ENCODE data around the gene IGF2R.

DNA sequence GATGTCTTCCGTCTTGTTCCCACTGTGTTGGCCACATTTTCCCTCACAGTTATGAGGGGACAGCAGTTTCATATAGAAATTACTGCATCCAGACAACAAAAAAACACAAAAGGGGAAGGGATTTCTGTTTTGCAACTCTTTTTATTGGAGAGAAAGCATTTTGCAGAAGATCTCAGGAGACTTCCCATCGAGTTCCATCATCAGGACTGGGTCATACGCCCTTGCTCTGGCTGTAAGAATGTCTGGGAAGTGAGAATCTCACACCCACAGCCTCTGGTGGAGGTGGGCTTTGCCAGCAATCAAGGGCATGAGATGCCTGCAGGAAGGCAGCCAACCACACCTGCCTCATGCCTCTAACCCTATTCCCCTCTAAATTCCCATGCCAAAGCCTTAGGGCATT, 5.8 kb upstream of the IGF2R start:
- TF ChIP-seq POLR2A (IDR thresholded peaks at IDR 0.05), result no peak
- TF ChIP-seq, protein P1, sequence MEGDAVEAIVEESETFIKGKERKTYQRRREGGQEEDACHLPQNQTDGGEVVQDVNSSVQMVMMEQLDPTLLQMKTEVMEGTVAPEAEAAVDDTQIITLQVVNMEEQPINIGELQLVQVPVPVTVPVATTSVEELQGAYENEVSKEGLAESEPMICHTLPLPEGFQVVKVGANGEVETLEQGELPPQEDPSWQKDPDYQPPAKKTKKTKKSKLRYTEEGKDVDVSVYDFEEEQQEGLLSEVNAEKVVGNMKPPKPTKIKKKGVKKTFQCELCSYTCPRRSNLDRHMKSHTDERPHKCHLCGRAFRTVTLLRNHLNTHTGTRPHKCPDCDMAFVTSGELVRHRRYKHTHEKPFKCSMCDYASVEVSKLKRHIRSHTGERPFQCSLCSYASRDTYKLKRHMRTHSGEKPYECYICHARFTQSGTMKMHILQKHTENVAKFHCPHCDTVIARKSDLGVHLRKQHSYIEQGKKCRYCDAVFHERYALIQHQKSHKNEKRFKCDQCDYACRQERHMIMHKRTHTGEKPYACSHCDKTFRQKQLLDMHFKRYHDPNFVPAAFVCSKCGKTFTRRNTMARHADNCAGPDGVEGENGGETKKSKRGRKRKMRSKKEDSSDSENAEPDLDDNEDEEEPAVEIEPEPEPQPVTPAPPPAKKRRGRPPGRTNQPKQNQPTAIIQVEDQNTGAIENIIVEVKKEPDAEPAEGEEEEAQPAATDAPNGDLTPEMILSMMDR (IDR thresholded peaks at IDR 0.05), result no peak

Data from esophagus squamous epithelium (tissue), 4 donors.